SU-DHL-6 (cell line): ENCODE data around the gene NEK11.

Experiments
- H2AFZ ChIP-seq: fragments of 200-600 bp; sonication (generic); 2 replicates; pipeline ENCODE4 v1.6.1; 2014; ENCODE audit warnings: low read depth, mild to moderate bottlenecking, moderate library complexity, mixed read lengths, antibody characterized with exemption, low read length; ENCODE audit not compliant: severe bottlenecking
- H3F3A ChIP-seq: fragments of 200-600 bp; shearing (Covaris generic); 2 replicates; pipeline ENCODE4 v1.6.0; 2016; ENCODE audit warnings: antibody characterized with exemption, mild to moderate bottlenecking; ENCODE audit not compliant: insufficient read depth
- H3K27ac ChIP-seq: fragments of 200-600 bp; sonication (generic); 2 replicates; pipeline ENCODE4 v1.5.1; 2016; ENCODE audit warnings: low read depth, mild to moderate bottlenecking, low read length, moderate library complexity, mixed read lengths
- H3K27me3 ChIP-seq: fragments of 200-600 bp; sonication (generic), shearing (Covaris generic); 2 replicates; pipeline ENCODE4 v1.6.0; 2014; ENCODE audit warnings: mild to moderate bottlenecking, low read length
- H3K36me3 ChIP-seq: fragments of 200-600 bp; sonication (generic); 2 replicates; pipeline ENCODE4 v1.6.1; 2014; ENCODE audit warnings: mild to moderate bottlenecking, low read length, mixed read lengths
- H3K4me2 ChIP-seq: fragments of 300-600, 200-600 bp; shearing (Covaris generic), sonication (generic); 2 replicates; pipeline ENCODE4 v1.6.0; 2014; ENCODE audit warnings: low read length, low read depth, mild to moderate bottlenecking; ENCODE audit not compliant: poor library complexity, severe bottlenecking
- H3K4me3 ChIP-seq: fragments of 200-600 bp; sonication (generic); 2 replicates; pipeline ENCODE4 v1.5.1; 2014; ENCODE audit warnings: antibody characterized with exemption, low read length, mild to moderate bottlenecking, mixed read lengths; ENCODE audit not compliant: insufficient read depth, poor library complexity, severe bottlenecking
- H3K79me2 ChIP-seq: fragments of 200-600 bp; sonication (generic); 2 replicates; pipeline ENCODE4 v1.6.1; 2014; ENCODE audit warnings: mild to moderate bottlenecking, low read length, moderate library complexity; ENCODE audit not compliant: insufficient read depth
- H3K9ac ChIP-seq: fragments of 200-600 bp; sonication (generic); 2 replicates; pipeline ENCODE4 v1.7.0; 2014; ENCODE audit warnings: mild to moderate bottlenecking, low read length
- H3K9me2 ChIP-seq: fragments of 200-600 bp; sonication (generic); replicated peaks from 2 replicates; pipeline ENCODE4 v1.6.1; 2014; ENCODE audit warnings: low read length; ENCODE audit not compliant: insufficient read depth
- H3K9me3 ChIP-seq: fragments of 200-600 bp; sonication (generic); 2 replicates; pipeline ENCODE4 v1.6.1; 2014; ENCODE audit warnings: low read length, mixed read lengths; ENCODE audit not compliant: insufficient read depth
- H4K20me1 ChIP-seq: fragments of 200-600 bp; sonication (generic); 2 replicates; pipeline ENCODE4 v1.6.1; 2014; ENCODE audit warnings: low read depth, mild to moderate bottlenecking, antibody characterized with exemption, low read length, moderate library complexity, mixed read lengths
- EZH2phosphoT487 ChIP-seq: fragments of 200-600 bp; sonication (generic), shearing (Covaris generic); conservative IDR thresholded peaks from 2 replicates; pipeline ENCODE4 v1.6.1; 2018; ENCODE audit warnings: mild to moderate bottlenecking, antibody characterized with exemption, low read length, moderate library complexity, mixed read lengths
- TF ChIP-seq, protein P1 (sequence below): fragments of 200-600 bp; sonication (generic); IDR thresholded peaks from one replicate; pipeline ENCODE4 v1.5.1; 2017; ENCODE audit warnings: antibody characterized with exemption, mild to moderate bottlenecking, low read length, moderate library complexity; ENCODE audit not compliant: insufficient read depth, poor library complexity, severe bottlenecking

NEK11 gene

DNA sequence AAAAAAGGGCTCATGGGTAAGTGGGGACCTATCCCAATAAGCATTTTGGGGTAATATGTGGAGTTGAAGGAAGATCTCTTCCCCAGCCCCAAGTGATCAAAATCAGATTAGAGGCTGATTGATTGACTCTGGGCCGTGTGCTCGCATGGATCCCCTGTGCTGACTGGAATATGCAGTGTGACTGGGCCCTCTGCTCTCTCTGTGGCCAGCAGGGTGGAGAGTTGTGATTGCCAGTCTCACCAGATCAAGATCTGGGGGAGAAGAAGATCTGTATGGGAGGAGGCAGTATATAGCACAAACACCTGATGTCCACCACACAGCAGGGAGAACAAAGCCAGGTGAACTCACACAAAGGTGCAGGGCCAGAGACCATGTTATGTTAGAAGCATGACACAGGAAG lies 363.7 kb downstream of the NEK11 start:
- no peak overlapping the region for H3K4me2 ChIP-seq
- no peaks in the 10 kb centered on the region for H3K9me2 ChIP-seq
- TF ChIP-seq, protein P1, sequence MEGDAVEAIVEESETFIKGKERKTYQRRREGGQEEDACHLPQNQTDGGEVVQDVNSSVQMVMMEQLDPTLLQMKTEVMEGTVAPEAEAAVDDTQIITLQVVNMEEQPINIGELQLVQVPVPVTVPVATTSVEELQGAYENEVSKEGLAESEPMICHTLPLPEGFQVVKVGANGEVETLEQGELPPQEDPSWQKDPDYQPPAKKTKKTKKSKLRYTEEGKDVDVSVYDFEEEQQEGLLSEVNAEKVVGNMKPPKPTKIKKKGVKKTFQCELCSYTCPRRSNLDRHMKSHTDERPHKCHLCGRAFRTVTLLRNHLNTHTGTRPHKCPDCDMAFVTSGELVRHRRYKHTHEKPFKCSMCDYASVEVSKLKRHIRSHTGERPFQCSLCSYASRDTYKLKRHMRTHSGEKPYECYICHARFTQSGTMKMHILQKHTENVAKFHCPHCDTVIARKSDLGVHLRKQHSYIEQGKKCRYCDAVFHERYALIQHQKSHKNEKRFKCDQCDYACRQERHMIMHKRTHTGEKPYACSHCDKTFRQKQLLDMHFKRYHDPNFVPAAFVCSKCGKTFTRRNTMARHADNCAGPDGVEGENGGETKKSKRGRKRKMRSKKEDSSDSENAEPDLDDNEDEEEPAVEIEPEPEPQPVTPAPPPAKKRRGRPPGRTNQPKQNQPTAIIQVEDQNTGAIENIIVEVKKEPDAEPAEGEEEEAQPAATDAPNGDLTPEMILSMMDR = no peak
- TF ChIP-seq EZH2phosphoT487 = no peak

DNA sequence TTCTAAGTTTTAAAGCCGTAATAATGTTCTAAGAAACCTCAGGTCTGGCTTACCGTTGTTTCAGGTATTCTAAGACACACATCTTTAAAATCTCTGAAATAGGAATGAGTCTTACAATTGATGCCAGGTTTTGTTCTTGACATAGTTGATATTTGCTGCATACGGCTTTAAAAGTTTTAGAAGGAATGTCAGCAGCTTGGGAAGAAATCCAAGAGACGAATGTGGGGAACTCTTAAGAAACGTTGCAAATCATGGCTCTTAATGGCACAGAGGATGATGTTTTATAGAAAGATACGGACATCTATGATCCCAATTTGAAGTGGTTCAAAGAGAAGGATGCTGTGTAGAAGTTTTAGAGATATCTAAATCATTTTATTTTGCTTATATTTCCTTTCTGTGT lies 366.4 kb downstream of the NEK11 start:
- H3K4me2 ChIP-seq = no peak overlapping the region
- no peak for TF ChIP-seq EZH2phosphoT487
- TF ChIP-seq, protein P1 = no peak
- H3K9me2 ChIP-seq = no peaks in the 10 kb centered on the region
- H3K9me3 ChIP-seq = no peaks in the 10 kb centered on the region
- no peaks in the 10 kb centered on the region for H4K20me1 ChIP-seq
- H3F3A ChIP-seq = no peaks in the 10 kb centered on the region
- no peak overlapping the region for H2AFZ ChIP-seq
- no peaks in the 10 kb centered on the region for H3K36me3 ChIP-seq
- H3K27ac ChIP-seq = no peak overlapping the region
- H3K4me3 ChIP-seq = no peak overlapping the region
- no peaks in the 10 kb centered on the region for H3K79me2 ChIP-seq
- no peaks in the 10 kb centered on the region for H3K27me3 ChIP-seq
- no peak overlapping the region for H3K9ac ChIP-seq

More for the DNA sequence above, 363.7 kb downstream of the NEK11 start:
- Histone ChIP-seq H3K79me2 (no peaks in the 10 kb centered on the region), H3K9me3 (no peaks in the 10 kb centered on the region), H3K36me3 (no peaks in the 10 kb centered on the region), H3F3A (no peaks in the 10 kb centered on the region), H3K4me3 (no peak overlapping the region), H4K20me1 (no peaks in the 10 kb centered on the region), H3K9ac (no peak overlapping the region), H2AFZ (no peak overlapping the region), H3K27me3 (no peaks in the 10 kb centered on the region), H3K27ac (no peak overlapping the region)

DNA sequence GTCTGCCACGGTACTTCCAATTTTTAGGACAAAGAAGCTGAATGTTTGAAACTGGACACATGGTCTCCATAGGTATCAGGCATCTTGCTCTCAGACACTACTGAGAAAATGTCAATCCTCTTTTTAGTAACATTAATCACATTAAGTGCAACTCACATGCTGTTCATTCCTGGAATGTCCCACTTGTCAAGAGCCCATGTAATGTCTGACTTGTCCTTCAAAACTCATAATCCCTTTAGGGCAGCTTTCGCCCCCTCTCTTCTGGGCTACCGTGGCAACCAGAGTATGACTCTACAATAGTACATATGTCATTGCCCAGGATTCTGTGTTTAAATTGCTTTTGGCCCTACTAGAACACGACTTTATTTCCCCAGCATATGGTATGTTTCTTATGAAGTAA lies 367.2 kb downstream of the NEK11 start:
- no peaks in the 10 kb centered on the region for H3K9me3 ChIP-seq
- no peak for TF ChIP-seq EZH2phosphoT487
- TF ChIP-seq, protein P1 = no peak

DNA sequence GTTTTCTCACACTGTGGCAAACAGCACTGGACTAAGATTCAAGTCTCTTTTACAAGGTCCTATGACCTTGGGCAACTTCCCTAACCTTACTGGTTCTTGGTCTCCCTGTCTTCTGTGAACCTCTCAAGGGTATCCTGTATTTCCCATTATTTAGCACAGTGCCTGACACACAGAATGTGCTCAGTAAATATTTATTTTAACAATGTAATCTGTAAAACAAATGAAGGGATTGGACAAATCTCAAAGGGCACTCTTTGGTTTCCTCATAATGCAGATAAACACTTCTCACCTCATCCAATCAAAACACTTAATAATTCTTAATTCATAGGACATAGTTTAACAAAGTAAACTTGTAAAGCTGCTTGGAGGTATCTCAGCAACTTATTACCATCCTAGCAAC lies 367.7 kb downstream of the NEK11 start:
- H3K36me3 ChIP-seq = no peaks in the 10 kb centered on the region
- H3F3A ChIP-seq = no peaks in the 10 kb centered on the region
- no peaks in the 10 kb centered on the region for H3K27me3 ChIP-seq
- no peaks in the 10 kb centered on the region for H4K20me1 ChIP-seq
- H3K4me3 ChIP-seq = no peak overlapping the region
- no peak overlapping the region for H3K27ac ChIP-seq
- no peak overlapping the region for H3K4me2 ChIP-seq
- no peaks in the 10 kb centered on the region for H3K79me2 ChIP-seq
- no peak overlapping the region for H2AFZ ChIP-seq
- H3K9ac ChIP-seq = no peak overlapping the region
- H3K9me2 ChIP-seq = no peaks in the 10 kb centered on the region
- no peak for TF ChIP-seq EZH2phosphoT487
- H3K9me3 ChIP-seq = no peaks in the 10 kb centered on the region

More for the DNA sequence above, 367.2 kb downstream of the NEK11 start:
- Histone ChIP-seq H3F3A (no peaks in the 10 kb centered on the region), H3K9me2 (no peaks in the 10 kb centered on the region), H3K27me3 (no peaks in the 10 kb centered on the region), H3K27ac (no peak overlapping the region), H2AFZ (no peak overlapping the region), H3K9ac (no peak overlapping the region), H3K4me2 (no peak overlapping the region), H3K36me3 (no peaks in the 10 kb centered on the region), H3K79me2 (no peaks in the 10 kb centered on the region), H4K20me1 (no peaks in the 10 kb centered on the region), H3K4me3 (no peak overlapping the region)
